Right lobe of liver (tissue), 4 donors: ENCODE results near the gene NELFB.

Experiments used
- CTCF ChIP-seq, 4 donors: fragments of 200-600 bp in 3 of 4; fragments of 450-650 bp in 1 of 4; IDR thresholded peaks; one replicate each; pipeline versions ENCODE4 v1.5.1 to v1.8.0; 2016 to 2022; ENCODE audit warnings: antibody characterized with exemption in 4 of 4, mild to moderate bottlenecking in 2 of 4
- POLR2A ChIP-seq: fragments of 450-650 bp; IDR thresholded peaks from one replicate; pipeline ENCODE4 v1.6.1; 2017; ENCODE audit warnings: antibody characterized with exemption, mild to moderate bottlenecking
- donor health status: DM: no; HTN: no; CAD: no.
- donor health status: DM: no; HTN: no; CAD: no.
- donor health status: DM: no; HTN: yes; CAD: no.

GRCh38 chr9:137321726-137322361, 66.7 kb downstream of the NELFB start:
- no peak for TF ChIP-seq CTCF (IDR thresholded peaks at IDR 0.05)
- TF ChIP-seq POLR2A = no peak
